EL (cell line): ENCODE results near the gene MSH3.

Experiments
- DNase-seq: peaks from one replicate; pipeline ENCODE4 v3.0.0-alpha.2; 2016

Gene MSH3

GRCh38 chr5:80654391-80655230 is at the start of gene MSH3, which contains the start of gene DHFR:
Gene MSH3, plus strand, starts transcription at chr5:80654652. Its CDS starts 76 bp downstream, at chr5:80654728.
Gene DHFR, minus strand, starts transcription at chr5:80654983. Its CDS starts 494 bp downstream, at chr5:80654489.
- peak; percentile 95 for DNase-seq

- no peak for DNase-seq
Observed at GRCh38 chr5:80607343-80607742, 47.1 kb upstream of the MSH3 start.

GRCh38 chr5:80607832-80608231 is 46.6 kb upstream of the MSH3 start:
- no peak for DNase-seq

GRCh38 chr5:80608731-80609130 is 45.7 kb upstream of the MSH3 start:
- DNase-seq, result no peak

GRCh38 chr5:80609692-80610091 is 44.8 kb upstream of the MSH3 start:
- DNase-seq, result no peak

GRCh38 chr5:80615266-80615914 is 39.1 kb upstream of the MSH3 start:
- DNase-seq, result no peak

- DNase-seq, result no peak
Observed at GRCh38 chr5:80618438-80618837, 36.0 kb upstream of the MSH3 start.

GRCh38 chr5:80619086-80619485 is 35.4 kb upstream of the MSH3 start:
- DNase-seq, result no peak

GRCh38 chr5:80620211-80620610 is 34.2 kb upstream of the MSH3 start:
- peak; percentile 14 for DNase-seq

- no peak for DNase-seq
Observed at GRCh38 chr5:80622756-80623155, 31.7 kb upstream of the MSH3 start.

- DNase-seq, result no peak
Observed at GRCh38 chr5:80623999-80624398, 30.5 kb upstream of the MSH3 start.

- no peak for DNase-seq
Observed at GRCh38 chr5:80625230-80625629, 29.2 kb upstream of the MSH3 start.

- no peak for DNase-seq
Observed at GRCh38 chr5:80629281-80629680, 25.2 kb upstream of the MSH3 start.

- no peak for DNase-seq
Observed at GRCh38 chr5:80631278-80632259, 22.9 kb upstream of the MSH3 start.

GRCh38 chr5:80632700-80633099 is 21.8 kb upstream of the MSH3 start:
- no peak for DNase-seq

GRCh38 chr5:80634193-80634592 is 20.3 kb upstream of the MSH3 start:
- no peak for DNase-seq

- DNase-seq, result no peak
Observed at GRCh38 chr5:80641353-80641752, 13.1 kb upstream of the MSH3 start.

- no peak for DNase-seq
Observed at GRCh38 chr5:80644900-80645299, 9.6 kb upstream of the MSH3 start.

- DNase-seq, result no peak
Observed at GRCh38 chr5:80646926-80647325, 7.5 kb upstream of the MSH3 start.

GRCh38 chr5:80653502-80653901 is 950 bp upstream of the MSH3 start:
- no peak for DNase-seq

GRCh38 chr5:80654054-80654390 is 430 bp upstream of the MSH3 start:
- DNase-seq, result peak; percentile 33

GRCh38 chr5:80655231-80655774 is 851 bp downstream of the MSH3 start:
- DNase-seq, result peak; percentile 29

GRCh38 chr5:80656425-80656824 is 2.0 kb downstream of the MSH3 start:
- peak; percentile 39 for DNase-seq
